ENCODE measurements around the gene ADIPOQ. TPM values are rescaled to one million over a fixed set of nuclear protein-coding genes. Genes with fewer than 3 reads are reported as not detected.

ADIPOQ gene
- total RNA-seq, 2 donors from 2014 or later = 6.8 to 8.8 TPM

DNA sequence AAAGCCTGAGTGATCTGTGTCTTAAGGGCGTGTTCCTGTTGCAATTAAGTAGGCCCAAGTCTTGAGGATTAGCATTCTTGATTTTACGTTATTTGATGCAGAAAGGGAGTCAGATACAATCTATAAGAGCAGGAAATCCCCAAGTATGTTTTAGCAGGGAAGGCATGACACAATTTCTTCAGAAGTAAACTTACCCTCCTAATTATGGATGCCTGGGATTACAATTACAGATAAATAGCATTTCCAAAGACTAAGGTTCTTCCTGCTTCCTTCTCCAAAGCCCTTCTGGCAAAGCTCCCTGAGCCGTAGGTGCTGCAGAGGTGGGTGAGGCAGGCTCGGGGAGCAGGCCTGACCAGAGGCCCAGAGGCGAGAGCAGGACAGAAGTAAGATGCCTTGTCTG, 52.9 kb downstream of the ADIPOQ start:
- ATAC-seq (ENCODE audit: insufficient number of reproducible peaks, low FRiP score, low read depth) = no peak
- TF ChIP-seq, protein P1, sequence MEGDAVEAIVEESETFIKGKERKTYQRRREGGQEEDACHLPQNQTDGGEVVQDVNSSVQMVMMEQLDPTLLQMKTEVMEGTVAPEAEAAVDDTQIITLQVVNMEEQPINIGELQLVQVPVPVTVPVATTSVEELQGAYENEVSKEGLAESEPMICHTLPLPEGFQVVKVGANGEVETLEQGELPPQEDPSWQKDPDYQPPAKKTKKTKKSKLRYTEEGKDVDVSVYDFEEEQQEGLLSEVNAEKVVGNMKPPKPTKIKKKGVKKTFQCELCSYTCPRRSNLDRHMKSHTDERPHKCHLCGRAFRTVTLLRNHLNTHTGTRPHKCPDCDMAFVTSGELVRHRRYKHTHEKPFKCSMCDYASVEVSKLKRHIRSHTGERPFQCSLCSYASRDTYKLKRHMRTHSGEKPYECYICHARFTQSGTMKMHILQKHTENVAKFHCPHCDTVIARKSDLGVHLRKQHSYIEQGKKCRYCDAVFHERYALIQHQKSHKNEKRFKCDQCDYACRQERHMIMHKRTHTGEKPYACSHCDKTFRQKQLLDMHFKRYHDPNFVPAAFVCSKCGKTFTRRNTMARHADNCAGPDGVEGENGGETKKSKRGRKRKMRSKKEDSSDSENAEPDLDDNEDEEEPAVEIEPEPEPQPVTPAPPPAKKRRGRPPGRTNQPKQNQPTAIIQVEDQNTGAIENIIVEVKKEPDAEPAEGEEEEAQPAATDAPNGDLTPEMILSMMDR (IDR thresholded peaks at IDR 0.05) = no peak

DNA sequence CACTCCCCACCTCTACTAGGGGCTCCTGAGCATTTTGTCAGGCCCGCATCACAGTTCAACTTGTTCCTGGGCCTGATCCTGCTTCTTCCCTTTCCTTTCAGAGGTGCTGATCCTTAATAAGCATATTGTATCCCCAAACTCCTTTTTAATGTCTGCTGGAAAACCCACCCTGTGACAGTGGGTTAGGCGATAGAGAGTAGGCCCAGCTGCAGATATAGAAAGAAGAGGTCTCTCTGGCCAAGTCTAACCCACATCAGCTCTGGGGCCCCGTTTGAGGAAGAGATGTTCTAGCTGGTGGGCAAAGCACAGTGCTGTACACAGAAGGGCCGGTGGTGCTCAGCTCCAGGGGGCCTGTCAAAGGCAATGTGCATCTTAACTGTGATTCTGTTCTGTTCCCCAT, 53.5 kb downstream of the ADIPOQ start:
- no peak for DNase-seq (ENCODE audit: low spot score)
- TF ChIP-seq, protein P1 (IDR thresholded peaks at IDR 0.05) = no peak
- Histone ChIP-seq H3K27ac (no peak overlapping the region), H3K9me3 (no peaks in the 10 kb centered on the region), H3K36me3 (no peaks in the 10 kb centered on the region), H3K27me3 (replicated peaks; ENCODE audit: insufficient read depth) (no peaks in the 10 kb centered on the region), H3K4me1 (ENCODE audit: control insufficient read depth in 1 of 2, low read depth in 2 of 2) (peaks cover 1 to 4% of the 10 kb centered on the region in 2 donors), H3K4me3 (no peak overlapping the region)
- ATAC-seq (ENCODE audit: insufficient number of reproducible peaks, low FRiP score, low read depth) = no peak

More for the DNA sequence above, 52.9 kb downstream of the ADIPOQ start:
- no peaks in the 10 kb centered on the region for H3K27me3 ChIP-seq (replicated peaks; ENCODE audit: insufficient read depth)
- no peaks in the 10 kb centered on the region for H3K4me1 ChIP-seq (ENCODE audit: control insufficient read depth in 1 of 2, low read depth in 2 of 2)
- no peaks in the 10 kb centered on the region for H3K9me3 ChIP-seq
- H3K36me3 ChIP-seq = no peaks in the 10 kb centered on the region
- H3K4me3 ChIP-seq = no peak overlapping the region
- H3K27ac ChIP-seq = no peak overlapping the region
- DNase-seq (ENCODE audit: low spot score) = no peak

DNA sequence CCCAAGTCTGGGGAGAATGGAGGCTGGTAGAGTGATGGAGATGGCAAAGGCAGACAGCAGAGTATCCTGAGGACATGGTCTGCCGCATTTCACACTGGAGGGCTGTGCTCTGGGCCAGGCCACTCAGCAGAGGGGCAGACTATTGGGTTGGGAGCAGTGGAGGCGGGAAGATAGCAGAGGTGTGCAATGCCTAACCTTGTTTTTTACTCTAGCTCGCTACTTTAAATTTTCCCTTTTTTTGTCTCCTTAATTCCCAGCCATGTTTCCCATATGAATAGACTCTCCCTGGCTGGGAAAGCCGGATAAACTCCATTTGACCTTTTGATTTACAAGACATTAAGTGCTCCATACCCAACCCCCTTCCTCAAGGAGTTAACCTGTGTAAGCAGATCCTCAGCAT, 54.4 kb downstream of the ADIPOQ start:
- TF ChIP-seq, protein P1 (IDR thresholded peaks at IDR 0.05) = no peak
- Histone ChIP-seq H3K27ac (no peak overlapping the region), H3K36me3 (no peaks in the 10 kb centered on the region), H3K9me3 (no peaks in the 10 kb centered on the region), H3K4me3 (no peak overlapping the region), H3K4me1 (ENCODE audit: control insufficient read depth in 1 of 2, low read depth in 2 of 2) (peaks cover 5 to 10% of the 10 kb centered on the region in 2 donors), H3K27me3 (replicated peaks; ENCODE audit: insufficient read depth) (no peaks in the 10 kb centered on the region)
- DNase-seq (ENCODE audit: low spot score) = no peak
- no peak for ATAC-seq (ENCODE audit: insufficient number of reproducible peaks, low FRiP score, low read depth)

DNA sequence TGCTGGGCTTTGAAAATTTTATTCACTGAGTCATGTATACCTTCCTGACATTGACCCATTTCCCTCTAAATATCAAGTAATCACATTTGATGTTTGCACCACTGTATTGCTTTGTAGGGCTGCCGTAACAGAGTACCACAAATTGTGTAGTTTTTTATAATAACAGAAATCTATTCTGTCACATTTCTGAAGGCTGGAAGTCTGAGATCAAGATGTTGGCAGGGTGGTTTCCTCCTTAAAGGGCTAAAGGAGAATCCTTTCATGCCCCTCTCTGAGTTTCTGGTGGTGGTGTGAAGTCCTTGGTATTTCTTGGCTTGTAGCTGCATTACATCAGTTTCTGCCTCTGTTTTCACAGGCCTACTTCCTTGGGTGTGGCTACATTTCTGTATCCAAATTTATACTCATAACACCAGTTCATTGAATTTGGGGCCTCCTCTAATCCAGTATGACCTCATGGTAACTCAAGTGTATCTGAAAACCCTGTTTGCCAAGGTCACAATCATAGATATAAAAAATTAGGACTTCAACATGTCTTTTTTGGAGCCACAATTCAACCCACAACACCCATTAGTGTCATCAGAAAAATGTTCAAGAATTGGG, 58.7 kb downstream of the ADIPOQ start:
- Histone ChIP-seq H3K36me3 (no peaks in the 10 kb centered on the region), H3K9me3 (no peaks in the 10 kb centered on the region), H3K4me3 (no peak overlapping the region), H3K27ac (peak overlapping the region in 1 of 2 donors; percentile 44), H3K4me1 (ENCODE audit: control insufficient read depth in 1 of 2, low read depth in 2 of 2) (peaks cover 5 to 10% of the 10 kb centered on the region in 2 donors), H3K27me3 (replicated peaks; ENCODE audit: insufficient read depth) (no peaks in the 10 kb centered on the region)
- peak; percentile 60 for ATAC-seq (ENCODE audit: insufficient number of reproducible peaks, low FRiP score, low read depth)
- DNase-seq (ENCODE audit: low spot score) = no peak
- TF ChIP-seq, protein P1 (IDR thresholded peaks at IDR 0.05) = no peak

DNA sequence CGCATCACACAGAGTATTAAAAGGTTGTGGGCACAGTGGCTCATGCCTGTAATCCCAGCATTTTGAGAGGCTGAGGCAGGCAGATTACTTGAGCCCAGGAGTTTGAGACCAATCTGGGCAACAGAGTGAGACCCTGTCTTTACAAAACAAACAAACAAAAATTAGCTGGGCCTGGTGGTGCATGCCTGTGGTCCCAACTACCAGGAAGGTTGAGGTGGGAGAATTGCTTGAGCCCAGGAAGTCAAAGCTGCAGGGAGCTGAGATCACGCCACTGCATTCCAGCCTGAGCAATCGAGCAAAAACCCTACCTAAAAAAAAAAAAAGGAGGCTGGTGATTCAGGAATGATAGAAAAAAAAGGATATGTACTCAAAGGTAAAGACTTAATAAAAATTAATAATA, 59.6 kb downstream of the ADIPOQ start:
- Histone ChIP-seq H3K4me3 (no peak overlapping the region), H3K27ac (no peak overlapping the region), H3K36me3 (no peaks in the 10 kb centered on the region), H3K27me3 (replicated peaks; ENCODE audit: insufficient read depth) (no peaks in the 10 kb centered on the region), H3K4me1 (ENCODE audit: control insufficient read depth in 1 of 2, low read depth in 2 of 2) (peaks cover 5 to 10% of the 10 kb centered on the region in 2 donors), H3K9me3 (no peaks in the 10 kb centered on the region)
- DNase-seq (ENCODE audit: low spot score) = no peak
- ATAC-seq (ENCODE audit: insufficient number of reproducible peaks, low FRiP score, low read depth) = no peak
- TF ChIP-seq, protein P1 (IDR thresholded peaks at IDR 0.05) = no peak

Measured in thoracic aorta (tissue), 2 donors.